OCI-LY7 (cell line): ENCODE measurements around the gene PCDH1. TPM values are rescaled to one million over a fixed set of nuclear protein-coding genes. Genes with fewer than 3 reads are reported as not detected.

Source experiments
- BruUV-seq: library from RNA; stranded (reverse); fragments of 400-500 nt; replicated peaks from 2 replicates; lab custom pipeline; 2021; lab: Mats Ljungman, UMichigan
- CTCF ChIA-PET: fragments of 300-600 bp; sonication (Branson Sonifier 250); formaldehyde crosslinking; loops from one replicate; lab custom pipeline; 2022; ENCODE audit warnings: antibody characterized with exemption; ENCODE audit not compliant: unreplicated experiment; lab: Charles Lee
- POLR2A ChIA-PET: fragments of 300-600 bp; sonication (Branson Sonifier 250); formaldehyde crosslinking; loops from one replicate; lab custom pipeline; 2022; ENCODE audit warnings: antibody characterized with exemption; lab: Charles Lee
- DNase-seq: peaks from one replicate; pipeline ENCODE4 v3.0.0-alpha.2; 2015; ENCODE audit warnings: low spot score
- H2AFZ ChIP-seq: fragments of 200-600 bp; sonication (generic), shearing (Covaris generic); 2 replicates; pipeline ENCODE4 v1.6.1; 2014; ENCODE audit warnings: mild to moderate bottlenecking, antibody characterized with exemption, low read length, moderate library complexity
- H3K27ac ChIP-seq: fragments of 200-600 bp; sonication (generic); 2 replicates; pipeline ENCODE4 v1.5.1; 2014; ENCODE audit warnings: mixed run types, low read depth, mild to moderate bottlenecking, moderate library complexity, low read length, inconsistent platforms; ENCODE audit not compliant: poor library complexity, severe bottlenecking
- H3K36me3 ChIP-seq: fragments of 200-600 bp; sonication (generic); 2 replicates; pipeline ENCODE4 v1.6.1; 2014; ENCODE audit warnings: mild to moderate bottlenecking, antibody characterized with exemption, low read length, moderate library complexity, mixed read lengths; ENCODE audit not compliant: insufficient read depth
- H3K4me1 ChIP-seq: fragments of 200-600 bp; sonication (generic); 2 replicates; pipeline ENCODE4 v1.5.1; 2014; ENCODE audit warnings: mild to moderate bottlenecking, low read length; ENCODE audit not compliant: insufficient read depth, poor library complexity, severe bottlenecking
- H3K4me2 ChIP-seq: fragments of 200-600 bp; sonication (generic); 2 replicates; pipeline ENCODE4 v1.6.1; 2014; ENCODE audit warnings: mild to moderate bottlenecking, low read length
- H3K4me3 ChIP-seq: fragments of 200-600 bp; sonication (generic); 2 replicates; pipeline ENCODE4 v1.5.1; 2014; ENCODE audit warnings: mild to moderate bottlenecking, low read depth, low read length; ENCODE audit not compliant: poor library complexity, severe bottlenecking
- H3K79me2 ChIP-seq: fragments of 200-600 bp; sonication (generic); 2 replicates; pipeline ENCODE4 v1.6.1; 2016; ENCODE audit warnings: low read depth, mild to moderate bottlenecking, low read length, moderate library complexity, mixed read lengths; ENCODE audit not compliant: insufficient read depth
- H3K9me2 ChIP-seq: fragments of 200-600 bp; sonication (generic); 2 replicates; pipeline ENCODE4 v1.6.1; 2016; ENCODE audit warnings: mild to moderate bottlenecking, low read length, mixed read lengths; ENCODE audit not compliant: insufficient read depth
- H3K9me3 ChIP-seq: fragments of 200-600 bp; sonication (generic); 2 replicates; pipeline ENCODE4 v1.6.1; 2014; ENCODE audit warnings: mild to moderate bottlenecking, mixed run types, low read length, mixed read lengths
- H4K20me1 ChIP-seq: fragments of 200-600 bp; sonication (generic); 2 replicates; pipeline ENCODE4 v1.6.1; 2014; ENCODE audit warnings: mild to moderate bottlenecking, antibody characterized with exemption, low read length, moderate library complexity, mixed read lengths; ENCODE audit not compliant: insufficient read depth
- CTCF ChIP-seq: fragments of 200-600 bp; sonication (generic); conservative IDR thresholded peaks from 2 replicates; pipeline ENCODE4 v1.5.1; 2014; ENCODE audit warnings: mild to moderate bottlenecking, antibody characterized with exemption, low read length, moderate library complexity, mixed read lengths
- EZH2phosphoT487 ChIP-seq: fragments of 200-600 bp; sonication (generic); IDR thresholded peaks from 2 replicates; pipeline ENCODE4 v1.6.1; 2018; ENCODE audit warnings: low read depth, borderline replicate concordance, mild to moderate bottlenecking, mixed run types, antibody characterized with exemption, low read length, moderate library complexity, mixed read lengths
- intact Hi-C: fragments of 100-400 bp; cut with micrococcal nuclease; formaldehyde crosslinking; loops from one replicate; pipeline ENCODE4 v1.10.0; 2022; ENCODE audit not compliant: unreplicated experiment
- total RNA-seq, 2 experiments: library from RNA; depleted of rRNA in 1 of 2; stranded (reverse); fragments of >200 nt in 1 of 2; shearing (Covaris generic) in 1 of 2; gene quantifications; 2 replicates each; pipeline ENCODE4 v1.2.3, GENCODE V29; 2014 to 2022

PCDH1 gene
- total RNA-seq, 2 experiments from 2014 or later = not detected

GRCh38 chr5:141807732-141808131 lies 70.5 kb downstream of the PCDH1 start:
- BruUV-seq = no TSS peak
- CTCF ChIA-PET = interaction anchor here (0.6 kb wide), 2 partner anchors 14 to 157 kb away, joined by 3 read pairs; no protein-coding TSS in a partner anchor

GRCh38 chr5:141807329-141807728 lies 70.9 kb downstream of the PCDH1 start:
- Histone ChIP-seq H3K27ac (no peak overlapping the region), H3K79me2 (no peaks in the 10 kb centered on the region), H3K9me3 (no peaks in the 10 kb centered on the region), H3K4me3 (no peak overlapping the region), H2AFZ (no peak overlapping the region), H3K9me2 (no peaks in the 10 kb centered on the region), H3K4me1 (no peaks in the 10 kb centered on the region), H3K36me3 (no peaks in the 10 kb centered on the region), H4K20me1 (no peaks in the 10 kb centered on the region), H3K4me2 (no peak overlapping the region)
- POLR2A ChIA-PET = interaction anchor here (0.7 kb wide), 1 partner anchor 157 kb away, joined by 4 read pairs; no protein-coding TSS in a partner anchor
- intact Hi-C loops = no loop called here
- BruUV-seq = no TSS peak
- DNase-seq = no peak
- CTCF ChIA-PET = no interaction called here
- TF ChIP-seq EZH2phosphoT487 (no peak), CTCF (no peak)

More at GRCh38 chr5:141807732-141808131, 70.5 kb downstream of the PCDH1 start:
- Histone ChIP-seq H3K9me2 (no peaks in the 10 kb centered on the region), H3K4me3 (no peak overlapping the region), H4K20me1 (no peaks in the 10 kb centered on the region), H3K4me1 (no peaks in the 10 kb centered on the region), H3K79me2 (no peaks in the 10 kb centered on the region), H3K4me2 (no peak overlapping the region), H3K9me3 (no peaks in the 10 kb centered on the region), H2AFZ (no peak overlapping the region), H3K27ac (no peak overlapping the region), H3K36me3 (no peaks in the 10 kb centered on the region)
- DNase-seq = no peak
- intact Hi-C loops = no loop called here
- POLR2A ChIA-PET = interaction anchor here (0.6 to 0.7 kb wide), 2 partner anchors 27 to 157 kb away, joined by 4 to 5 read pairs; no protein-coding TSS in a partner anchor
- TF ChIP-seq EZH2phosphoT487 (no peak), CTCF (no peak)

GRCh38 chr5:141806626-141807025 lies 71.6 kb downstream of the PCDH1 start:
- intact Hi-C loops = no loop called here
- DNase-seq = no peak

More at GRCh38 chr5:141806626-141807025, 71.6 kb downstream of the PCDH1 start:
- Histone ChIP-seq H3K4me3 (no peak overlapping the region), H4K20me1 (no peaks in the 10 kb centered on the region), H3K9me3 (no peaks in the 10 kb centered on the region), H3K36me3 (no peaks in the 10 kb centered on the region), H3K27ac (no peak overlapping the region), H3K79me2 (no peaks in the 10 kb centered on the region), H3K4me2 (no peak overlapping the region), H2AFZ (no peak overlapping the region), H3K9me2 (no peaks in the 10 kb centered on the region), H3K4me1 (no peaks in the 10 kb centered on the region)
- TF ChIP-seq CTCF (no peak), EZH2phosphoT487 (no peak)
- POLR2A ChIA-PET = no interaction called here
- CTCF ChIA-PET = no interaction called here
- no TSS peak for BruUV-seq
